ENCODE data around the gene APP.

- TF ChIP-seq CTCF (IDR thresholded peaks at IDR 0.05; ENCODE audit: poor library complexity) = no peak
- TF ChIP-seq EZH2phosphoT487 (IDR thresholded peaks at IDR 0.05; ENCODE audit: low read depth, severe bottlenecking, unreplicated experiment) = no peak
- no peak for TF ChIP-seq EZH2 (IDR thresholded peaks at IDR 0.05; ENCODE audit: borderline replicate concordance)
Measured at GRCh38 chr21:25987531-25987930, 183.0 kb downstream of the APP start.
